HK-2 (cell line): ENCODE data around the gene LAMA4.
A peak's percentile ranks its signal among the peaks of the same experiment; 100 is the strongest.

Experiments
- DNase-seq: peaks from one replicate; pipeline ENCODE4 v3.0.0-alpha.2; 2018; ENCODE audit not compliant: unreplicated experiment

The LAMA4 gene

DNA sequence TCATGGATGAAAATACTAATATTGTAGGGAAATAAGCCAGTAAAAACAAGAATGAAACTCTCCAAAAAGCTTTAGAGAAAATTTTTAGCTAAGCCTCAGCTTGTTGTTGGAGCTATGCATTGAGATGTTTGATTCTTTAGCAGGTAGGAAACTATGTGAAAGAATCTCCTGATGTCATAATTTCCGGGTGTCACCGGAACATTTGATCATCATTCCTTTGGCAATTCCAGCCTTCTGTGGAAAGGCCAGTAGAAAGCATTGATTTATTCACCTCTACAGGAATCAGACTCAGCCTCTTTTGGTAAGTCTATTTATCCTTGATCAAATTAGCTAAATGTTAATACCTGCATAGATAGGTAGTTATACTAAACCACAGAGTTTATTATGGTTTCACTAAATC, 157.5 kb downstream of the LAMA4 start:
- DNase-seq: no peak

DNA sequence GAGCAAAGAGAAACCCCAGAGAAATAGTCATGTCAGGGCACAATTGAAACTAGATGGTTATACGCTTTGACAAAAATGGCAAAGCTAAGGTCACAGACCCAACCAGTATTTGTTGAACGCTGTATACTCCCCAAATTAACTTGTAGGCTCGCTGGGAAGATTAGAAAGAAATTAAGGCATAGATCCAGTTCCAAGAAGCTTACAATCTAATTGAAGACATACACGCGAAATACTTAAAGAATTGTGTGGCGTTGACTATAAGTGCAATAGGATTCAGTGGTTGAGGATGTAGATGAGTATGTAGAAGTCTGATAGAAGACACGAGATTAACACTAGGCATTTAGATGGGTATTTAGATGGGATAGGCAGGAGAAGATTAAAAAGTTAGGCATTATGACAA, 166.5 kb downstream of the LAMA4 start:
- no peak for DNase-seq

DNA sequence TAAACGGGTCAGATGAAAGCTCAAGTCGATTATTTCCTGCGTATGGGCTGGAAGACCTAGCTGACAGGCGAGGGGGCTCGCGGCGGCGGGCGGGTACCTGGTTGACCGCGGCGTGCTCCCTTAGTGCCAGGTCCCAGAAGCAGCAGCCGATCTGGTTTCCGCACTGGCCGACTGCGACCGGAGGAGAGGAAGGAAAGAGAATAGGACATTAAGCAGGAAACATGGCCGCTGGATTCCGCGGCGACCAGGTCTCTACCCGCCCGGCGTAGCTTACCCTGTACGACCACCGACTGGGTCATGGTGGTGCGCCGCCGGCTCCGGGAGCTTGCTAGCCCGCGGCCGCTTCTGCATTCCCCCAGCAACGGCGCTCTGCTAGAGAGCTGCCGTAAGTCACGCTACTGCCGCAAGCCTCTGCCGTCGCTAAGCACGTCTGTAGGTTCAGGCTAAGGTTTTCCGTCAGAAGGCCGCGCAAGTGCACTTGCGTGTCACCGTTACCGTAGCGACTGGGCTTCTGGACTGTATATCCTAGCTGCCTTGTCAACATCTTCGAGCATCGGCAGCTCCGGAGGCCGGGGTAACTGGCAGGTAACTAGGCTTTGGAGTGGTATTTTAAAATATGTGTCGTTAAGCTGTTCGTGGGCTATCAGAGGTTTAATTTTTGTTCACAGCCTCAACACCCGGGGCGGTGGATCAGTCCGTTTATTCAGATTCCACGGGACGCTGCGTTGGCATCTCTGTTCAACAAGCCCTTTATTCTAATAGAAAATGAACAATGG, 167.0 kb downstream of the LAMA4 start, which contains the start of the genes FAM229B and TUBE1:
TSS of gene FAM229B (plus strand) at position 456 of the 776 bp plus-strand sequence. CDS start 11,693 bp downstream, outside the sequence.
TSS of gene TUBE1 (minus strand) at position 347 of the 776 bp plus-strand sequence. CDS start at position 299, 48 bp downstream.
- DNase-seq: peak; percentile 88

DNA sequence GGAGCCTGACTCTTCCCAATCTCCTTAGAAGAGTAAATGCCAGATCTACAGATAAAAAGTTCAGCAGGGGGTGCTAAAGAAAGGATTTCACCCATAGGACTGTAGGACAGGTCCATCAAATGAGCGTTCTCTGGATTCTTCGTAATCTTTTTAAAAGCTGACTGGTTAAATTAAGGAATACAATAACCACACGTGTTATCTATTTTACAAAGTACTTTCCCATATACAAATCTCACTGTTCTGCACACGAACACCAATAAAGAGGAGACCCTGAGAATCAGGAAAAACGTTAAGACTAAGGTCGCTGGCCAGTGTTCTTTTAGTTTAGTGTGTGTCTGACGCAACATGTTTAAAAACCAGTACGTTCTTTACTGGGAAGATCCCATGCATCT, 167.6 kb downstream of the LAMA4 start:
- DNase-seq: no peak

DNA sequence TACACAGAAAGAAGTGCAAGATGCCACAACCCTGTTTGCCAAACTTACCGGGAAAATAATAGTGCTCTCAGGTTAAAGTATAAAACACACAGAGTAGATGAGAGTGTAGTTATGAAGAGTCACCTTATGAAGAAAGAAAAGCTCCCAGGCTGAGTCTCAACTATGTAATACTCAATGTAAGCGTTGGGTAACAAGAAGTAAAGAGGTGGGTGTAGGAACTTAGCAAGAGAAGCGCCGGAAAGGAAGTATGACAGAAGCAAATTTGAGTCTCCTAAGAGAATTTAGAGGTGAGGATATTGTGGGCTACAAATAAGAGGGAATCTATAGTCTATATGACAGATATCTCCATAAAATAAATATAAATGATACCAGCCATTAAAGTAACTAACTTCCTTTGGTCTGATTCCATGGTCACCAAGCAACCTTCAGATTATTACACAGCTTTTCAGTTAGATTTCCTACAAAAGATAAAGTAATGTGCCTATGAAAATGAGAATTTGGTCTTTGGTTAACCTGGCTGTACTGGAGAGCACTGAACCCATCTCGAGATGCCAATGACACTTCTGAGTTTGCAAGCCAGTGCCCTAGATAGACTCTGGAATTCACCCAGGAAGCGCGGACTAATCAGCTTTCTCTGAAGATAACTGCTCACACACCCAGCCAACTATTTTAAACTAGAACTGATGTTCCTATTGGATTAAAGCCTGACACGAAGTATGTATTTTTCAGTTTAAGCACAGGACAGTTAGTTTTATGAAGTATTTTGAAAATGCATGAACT, 168.9 kb downstream of the LAMA4 start:
- DNase-seq: no peak

DNA sequence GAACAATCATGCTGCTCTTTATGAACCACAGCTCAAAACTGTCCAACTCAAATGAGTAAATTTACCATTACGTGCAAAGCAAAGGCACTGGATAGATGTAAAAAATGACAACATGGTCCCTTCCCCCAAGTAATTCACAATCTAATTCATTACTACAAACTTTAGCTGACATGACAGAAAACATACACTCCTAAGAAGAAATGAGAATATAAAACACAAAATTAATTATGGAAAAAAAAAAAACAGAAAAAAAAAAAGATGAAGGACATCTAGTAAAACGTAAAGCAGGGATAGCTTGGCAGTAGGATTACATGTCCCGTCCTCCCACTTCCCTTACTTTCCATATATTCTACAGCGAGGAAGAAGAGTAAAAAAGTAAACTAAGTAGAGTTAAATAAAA, 172.8 kb downstream of the LAMA4 start:
- DNase-seq: no peak

DNA sequence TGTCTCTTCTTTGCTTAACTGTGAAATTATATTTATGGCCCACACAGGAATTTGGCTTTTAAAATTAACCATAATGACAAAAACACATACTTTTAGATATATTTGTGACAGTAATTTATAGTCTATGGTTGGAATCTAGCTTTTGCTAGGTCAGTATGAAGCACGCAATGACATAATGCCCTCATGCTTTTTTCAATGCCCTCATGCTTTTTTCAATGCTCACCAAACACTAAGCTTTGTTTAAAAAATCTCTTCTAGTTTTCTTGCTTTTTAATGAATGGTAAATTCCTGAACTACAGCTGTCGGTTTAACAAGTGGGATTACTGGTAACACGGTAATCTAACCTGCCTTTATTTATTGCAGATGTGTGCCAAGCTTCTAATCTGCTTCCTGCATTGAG, 187.8 kb downstream of the LAMA4 start:
- no peak for DNase-seq

DNA sequence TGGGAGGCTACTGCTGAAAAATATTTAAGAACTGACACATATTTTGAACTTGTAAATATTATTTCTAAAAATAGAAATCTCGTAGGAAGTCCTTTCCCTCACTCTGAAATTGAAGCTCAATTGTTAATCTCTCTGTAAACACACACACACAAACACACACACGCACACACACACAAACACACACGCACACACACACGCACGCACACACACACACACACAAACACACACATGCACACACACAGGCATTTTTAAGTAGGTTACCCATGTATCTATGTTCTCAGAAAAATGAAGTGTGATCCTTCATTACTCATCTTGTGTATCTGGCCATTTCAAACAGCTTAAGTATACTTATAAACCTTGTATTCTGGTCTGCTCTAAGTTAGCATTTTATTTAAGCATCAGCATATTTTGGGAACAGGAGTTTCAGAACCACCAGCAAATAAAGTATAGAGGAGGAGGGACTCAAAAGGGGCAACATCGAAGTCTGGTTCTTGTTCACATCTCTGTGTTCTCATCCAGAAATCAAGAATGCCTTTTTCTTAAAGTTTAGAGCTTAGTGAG, 188.9 kb downstream of the LAMA4 start:
- DNase-seq: no peak

DNA sequence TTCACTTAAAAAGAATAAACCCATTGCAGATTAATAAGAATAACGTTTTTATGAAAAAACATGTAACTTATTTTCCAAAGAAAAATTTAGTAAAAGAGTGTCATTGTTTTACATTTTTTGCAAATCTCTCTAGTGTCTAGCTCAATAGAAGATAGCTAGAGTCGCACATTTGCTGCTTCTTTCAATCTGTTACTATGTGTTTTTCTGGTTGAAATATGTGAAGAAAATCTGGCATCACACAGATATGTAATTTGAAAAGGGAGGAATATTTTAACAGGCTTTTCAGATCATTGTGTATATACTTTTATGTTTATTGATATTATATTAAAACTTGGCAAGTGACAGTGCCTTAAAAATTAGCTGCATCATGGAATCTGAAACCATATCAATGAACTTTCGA, 191.4 kb downstream of the LAMA4 start:
- DNase-seq: no peak

DNA sequence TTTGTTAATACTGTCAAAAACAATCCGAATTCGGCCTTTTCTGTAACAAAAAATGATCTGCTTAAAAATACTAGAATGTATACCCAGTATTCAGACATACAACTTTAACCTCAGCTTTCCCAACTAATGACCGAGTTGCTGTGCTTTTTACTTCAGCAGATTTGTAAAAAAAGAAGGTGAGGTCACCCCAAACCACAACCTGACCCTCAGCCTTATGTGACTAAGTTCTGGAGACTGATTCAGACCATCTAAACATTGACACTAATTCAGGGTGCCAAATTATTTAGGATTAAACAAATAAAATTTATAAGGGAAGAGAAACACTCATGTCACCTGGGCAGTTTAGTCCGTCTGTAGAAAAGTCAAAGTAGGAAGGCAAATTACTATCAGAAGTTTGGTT, 192.8 kb downstream of the LAMA4 start:
- DNase-seq: no peak
